H1 (cell line): ENCODE results near the gene AWAT2. TPM values are rescaled to one million over a fixed set of nuclear protein-coding genes. Genes with fewer than 3 reads are reported as not detected.

ENCODE experiments used
- CTCF ChIA-PET: fragments of 300-600 bp; sonication (Branson Sonifier 250); formaldehyde crosslinking; loops from one replicate; lab custom pipeline; 2021; ENCODE audit not compliant: partially characterized antibody; lab: Charles Lee
- POLR2A ChIA-PET: fragments of 300-600 bp; sonication (Branson Sonifier 250); formaldehyde crosslinking; loops from one replicate; lab custom pipeline; 2021; ENCODE audit warnings: inconsistent platforms; ENCODE audit not compliant: partially characterized antibody; lab: Charles Lee
- DNase-seq, 2 experiments: peaks; one replicate each; pipeline versions ENCODE4 v3.0.0 to v3.0.0-alpha.2; 2010 to 2022; ENCODE audit warnings: low spot score in 2 of 2, low read depth in 1 of 2, mixed read lengths in 1 of 2
- FAIRE-seq: peaks from 2 replicates; lab custom pipeline; 2011; peaks lifted over from hg19 to GRCh38; lab: Jason Lieb, UNC
- H2AFZ ChIP-seq: 2 replicates; pipeline ENCODE4 v1.8.1; 2012; ENCODE audit warnings: low read length, inconsistent platforms
- H2AK5ac ChIP-seq: 2 replicates; pipeline ENCODE4 v1.6.1; 2013; ENCODE audit warnings: low read depth, low read length
- H2BK120ac ChIP-seq: replicated peaks from 2 replicates; pipeline ENCODE3; 2013; ENCODE audit warnings: low read depth, low read length, inconsistent platforms
- H2BK12ac ChIP-seq: 2 replicates; pipeline ENCODE4 v1.6.1; 2013; ENCODE audit warnings: low read depth, low read length
- H2BK15ac ChIP-seq: 2 replicates; pipeline ENCODE4 v1.6.1; 2013; ENCODE audit warnings: low read length
- H2BK20ac ChIP-seq: 2 replicates; pipeline ENCODE4 v1.6.1; 2013; ENCODE audit warnings: low read length
- H2BK5ac ChIP-seq: 2 replicates; pipeline ENCODE4 v1.6.1; 2013; ENCODE audit warnings: low read depth, low read length
- H3K14ac ChIP-seq: 2 replicates; pipeline ENCODE4 v1.6.1; 2013; ENCODE audit warnings: inconsistent platforms; ENCODE audit not compliant: insufficient read length
- H3K18ac ChIP-seq: 2 replicates; pipeline ENCODE4 v1.6.1; 2013; ENCODE audit warnings: low read length; ENCODE audit errors: extremely low read depth
- H3K23ac ChIP-seq: 2 replicates; pipeline ENCODE4 v1.6.1; 2013; ENCODE audit warnings: inconsistent platforms; ENCODE audit not compliant: insufficient read length
- H3K23me2 ChIP-seq: 2 replicates; pipeline ENCODE4 v1.6.1; 2013; ENCODE audit warnings: low read depth, low read length
- H3K27ac ChIP-seq: 2 replicates; pipeline ENCODE4 v1.6.1; 2011; ENCODE audit warnings: low read depth, low read length, inconsistent platforms
- H3K27me3 ChIP-seq, 4 experiments: replicated peaks in 1 of 4; 1 replicate in 1 of 4; 2 replicates in 3 of 4; pipeline versions ENCODE4 v1.6.1 to v1.8.1; 2011 to 2013; ENCODE audit warnings: low read length in 3 of 4, mild to moderate bottlenecking in 3 of 4, inconsistent platforms in 2 of 4, mixed read lengths in 2 of 4, moderate library complexity in 1 of 4; ENCODE audit not compliant: control insufficient read depth in 3 of 4, insufficient read depth in 3 of 4; ENCODE audit errors: extremely low read depth in 1 of 4
- H3K36me3 ChIP-seq, 4 experiments: 2 replicates each; pipeline versions ENCODE4 v1.6.1 to v1.8.1; 2011 to 2013; ENCODE audit warnings: mild to moderate bottlenecking in 4 of 4, low read length in 3 of 4, moderate library complexity in 2 of 4, control low read depth in 1 of 4, inconsistent platforms in 1 of 4; ENCODE audit not compliant: insufficient read depth in 4 of 4, control insufficient read depth in 2 of 4
- H3K4ac ChIP-seq: replicated peaks from 2 replicates; pipeline ENCODE3; 2013; ENCODE audit warnings: low read length, low read depth, mixed read lengths, inconsistent platforms; ENCODE audit not compliant: insufficient read length
- H3K4me1 ChIP-seq, 4 experiments: replicated peaks in 1 of 4; 1 replicate in 1 of 4; 2 replicates in 3 of 4; pipeline versions ENCODE4 v1.6.1 to v1.8.1; 2011 to 2013; ENCODE audit warnings: low read length in 3 of 4, inconsistent platforms in 2 of 4, mixed read lengths in 1 of 4; ENCODE audit not compliant: insufficient read depth in 4 of 4, control insufficient read depth in 3 of 4
- H3K4me2 ChIP-seq, 2 experiments: 2 replicates each; pipeline versions ENCODE4 v1.6.1 to v1.8.1; 2011 to 2013; ENCODE audit warnings: low read depth in 2 of 2, low read length in 2 of 2, control low read depth in 1 of 2, inconsistent platforms in 1 of 2, mild to moderate bottlenecking in 1 of 2; ENCODE audit not compliant: insufficient read depth in 1 of 2
- H3K4me3 ChIP-seq, 4 experiments: fragments of 200-600, 300-600 bp in 1 of 4; sonication (generic), shearing (Covaris generic), sonication (Bioruptor Twin) in 1 of 4; 2 replicates each; pipeline versions ENCODE4 v1.5.1 to v1.8.1; 2011 to 2016; ENCODE audit warnings: low read length in 4 of 4, low read depth in 3 of 4, control low read depth in 2 of 4, inconsistent platforms in 2 of 4, mild to moderate bottlenecking in 2 of 4, mixed read lengths in 1 of 4, moderate library complexity in 1 of 4; ENCODE audit not compliant: insufficient read depth in 2 of 4; ENCODE audit errors: extremely low read depth in 1 of 4
- H3K56ac ChIP-seq: replicated peaks from 2 replicates; pipeline ENCODE3; 2013; ENCODE audit warnings: low read depth, mild to moderate bottlenecking, mixed read lengths, low read length, inconsistent platforms; ENCODE audit not compliant: insufficient read length
- H3K79me1 ChIP-seq: 2 replicates; pipeline ENCODE4 v1.6.1; 2013; ENCODE audit warnings: low read depth, low read length, control low read depth
- H3K79me2 ChIP-seq, 2 experiments: 2 replicates each; pipeline versions ENCODE4 v1.6.1 to v1.8.1; 2012 to 2013; ENCODE audit warnings: low read length in 2 of 2, mild to moderate bottlenecking in 2 of 2, inconsistent platforms in 1 of 2; ENCODE audit not compliant: insufficient read depth in 2 of 2, control insufficient read depth in 1 of 2
- H3K9ac ChIP-seq, 4 experiments: replicated peaks in 1 of 4; 1 replicate in 1 of 4; 2 replicates in 3 of 4; pipeline versions ENCODE4 v1.6.1 to v1.8.1; 2011 to 2013; ENCODE audit warnings: low read depth in 3 of 4, low read length in 3 of 4, control low read depth in 2 of 4, mild to moderate bottlenecking in 2 of 4, moderate library complexity in 2 of 4, inconsistent platforms in 1 of 4; ENCODE audit errors: extremely low read depth in 1 of 4
- H3K9me3 ChIP-seq, 2 experiments: 2 replicates each; pipeline versions ENCODE4 v1.6.1 to v1.8.1; 2012 to 2013; ENCODE audit warnings: mild to moderate bottlenecking in 2 of 2, moderate library complexity in 2 of 2, control low read depth in 1 of 2, inconsistent platforms in 1 of 2, low read depth in 1 of 2, low read length in 1 of 2, mixed read lengths in 1 of 2; ENCODE audit not compliant: insufficient read depth in 2 of 2
- H4K20me1 ChIP-seq, 2 experiments: replicated peaks in 1 of 2; 2 replicates each; pipeline versions ENCODE3 to v1.8.1; 2011 to 2013; ENCODE audit warnings: inconsistent platforms in 2 of 2, low read length in 2 of 2, mild to moderate bottlenecking in 1 of 2; ENCODE audit not compliant: insufficient read depth in 2 of 2, control insufficient read depth in 1 of 2
- H4K5ac ChIP-seq: 2 replicates; pipeline ENCODE4 v1.6.1; 2013; ENCODE audit warnings: low read length, low read depth, mixed read lengths, inconsistent platforms; ENCODE audit not compliant: insufficient read length
- H4K8ac ChIP-seq: 2 replicates; pipeline ENCODE4 v1.8.0; 2013; ENCODE audit warnings: mild to moderate bottlenecking, moderate library complexity, low read length, inconsistent platforms; ENCODE audit not compliant: insufficient read depth; ENCODE audit errors: extremely low read depth
- H4K91ac ChIP-seq: replicated peaks from 2 replicates; pipeline ENCODE3; 2013; ENCODE audit warnings: low read length, mixed read lengths, inconsistent platforms; ENCODE audit not compliant: insufficient read length
- CHD1 ChIP-seq: IDR thresholded peaks from 2 replicates; pipeline ENCODE4 v1.6.1; 2012; ENCODE audit warnings: low read depth, low read length, improper control_type of control experiment
- CHD2 ChIP-seq: IDR thresholded peaks from 2 replicates; pipeline ENCODE4 v1.6.1; 2012; ENCODE audit warnings: low read length, improper control_type of control experiment
- CTBP2 ChIP-seq: IDR thresholded peaks from 2 replicates; pipeline ENCODE4 v1.7.0; 2011; ENCODE audit warnings: borderline replicate concordance, mild to moderate bottlenecking, moderate library complexity, mixed read lengths, low read length; ENCODE audit not compliant: insufficient read depth, insufficient read length
- EGR1 ChIP-seq: IDR thresholded peaks from 2 replicates; pipeline ENCODE4 v1.6.1; 2011; ENCODE audit warnings: low read depth, low read length, borderline replicate concordance
- HDAC2 ChIP-seq, 2 experiments: fragments of 300-600 bp in 1 of 2; sonication (generic) in 1 of 2; IDR thresholded peaks; 2 replicates each; pipeline ENCODE4 v1.6.1; 2011 to 2012; ENCODE audit warnings: low read depth in 2 of 2, low read length in 2 of 2, mild to moderate bottlenecking in 2 of 2, moderate library complexity in 2 of 2, borderline replicate concordance in 1 of 2, inconsistent platforms in 1 of 2
- NANOG ChIP-seq: IDR thresholded peaks from 2 replicates; pipeline ENCODE4 v1.6.1; 2011; ENCODE audit warnings: low read length, low read depth, mild to moderate bottlenecking, inconsistent platforms; ENCODE audit not compliant: insufficient read depth, poor library complexity, severe bottlenecking
- NRF1 ChIP-seq: IDR thresholded peaks from 2 replicates; pipeline ENCODE4 v1.6.1; 2011; ENCODE audit warnings: mild to moderate bottlenecking, low read depth, low read length, improper control_type of control experiment
- PHF8 ChIP-seq: fragments of 200-600 bp; sonication (generic); conservative IDR thresholded peaks from 2 replicates; pipeline ENCODE4 v1.7.1; 2012; ENCODE audit warnings: low read depth, mild to moderate bottlenecking, inconsistent platforms, low read length, moderate library complexity
- POLR2AphosphoS5 ChIP-seq: IDR thresholded peaks from 2 replicates; pipeline ENCODE4 v1.6.1; 2011; ENCODE audit warnings: low read depth, low read length
- SIN3A ChIP-seq, 2 experiments: IDR thresholded peaks in 1 of 2; conservative IDR thresholded peaks in 1 of 2; 2 replicates each; pipeline ENCODE4 v1.6.1; 2011 to 2012; ENCODE audit warnings: low read length in 2 of 2, improper control_type of control experiment in 1 of 2, low read depth in 1 of 2, mild to moderate bottlenecking in 1 of 2
- TEAD4 ChIP-seq: IDR thresholded peaks from 2 replicates; pipeline ENCODE4 v1.6.1; 2012; ENCODE audit warnings: low read depth, low read length, inconsistent platforms, mixed read lengths
- YY1 ChIP-seq: IDR thresholded peaks from 2 replicates; pipeline ENCODE4 v1.6.1; 2011; ENCODE audit warnings: low read depth, mild to moderate bottlenecking, low read length
- polyA plus RNA-seq, 7 experiments: library from polyadenylated mRNA; depleted of rRNA in 3 of 7; stranded (reverse) in 5 of 7; unstranded in 2 of 7; fragments of >200 nt in 5 of 7; fragments of 200-250 nt in 2 of 7; gene quantifications; 1 replicate in 5 of 7; 2 replicates in 1 of 7; 4 replicates in 1 of 7; pipeline versions ENCODE4 v1.2.1 to v1.2.3, GENCODE V29; 2011 to 2013; ENCODE audit warnings: missing spikeins in 2 of 7, mixed read lengths in 2 of 7
- total RNA-seq: library from RNA; stranded (reverse); fragmentation: NEBNext Ultra II Directional; extraction: Animal tissue kit (Norgen Biotek cat#: 25700); gene quantifications from 2 replicates; pipeline ENCODE4 v1.2.1, GENCODE V29; 2021
- TF ChIP-seq, protein P1 (sequence below): IDR thresholded peaks from 2 replicates; pipeline ENCODE4 v1.6.1; 2012; ENCODE audit warnings: inconsistent platforms
- TF ChIP-seq, protein P2 (sequence below): IDR thresholded peaks from 2 replicates; pipeline ENCODE4 v1.6.1; 2011; ENCODE audit warnings: low read length, improper control_type of control experiment

Gene AWAT2
- total and polyA plus RNA-seq, 2 of the 8 experiments (the other 6 are each of a cell fraction or from before 2014, with no cell fraction given): not detected

DNA sequence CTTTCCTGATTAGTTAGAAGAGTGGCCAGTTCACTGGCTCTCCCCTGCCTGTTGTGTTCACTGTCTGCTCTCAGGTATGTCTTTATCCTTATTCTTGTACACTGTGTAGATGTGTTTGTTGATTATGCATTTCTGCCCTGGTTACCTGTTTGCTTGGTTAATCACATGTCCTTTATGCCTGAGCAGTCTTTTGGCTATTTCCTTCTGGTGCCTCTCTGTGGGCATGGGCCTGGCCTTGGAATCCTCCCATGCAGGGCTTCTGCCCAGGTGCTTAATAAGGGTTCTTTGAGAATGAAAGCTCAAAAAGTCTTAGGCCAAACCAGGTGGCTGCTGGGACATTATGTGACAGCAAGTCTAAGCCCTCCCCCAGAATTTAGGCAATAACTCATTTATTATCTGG, 39.0 kb upstream of the AWAT2 start:
- FAIRE-seq: no peak
- TF ChIP-seq NRF1: no peak
- TF ChIP-seq CTBP2: no peak
- TF ChIP-seq, protein P1, sequence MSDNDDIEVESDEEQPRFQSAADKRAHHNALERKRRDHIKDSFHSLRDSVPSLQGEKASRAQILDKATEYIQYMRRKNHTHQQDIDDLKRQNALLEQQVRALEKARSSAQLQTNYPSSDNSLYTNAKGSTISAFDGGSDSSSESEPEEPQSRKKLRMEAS: no peak
- TF ChIP-seq, protein P2, sequence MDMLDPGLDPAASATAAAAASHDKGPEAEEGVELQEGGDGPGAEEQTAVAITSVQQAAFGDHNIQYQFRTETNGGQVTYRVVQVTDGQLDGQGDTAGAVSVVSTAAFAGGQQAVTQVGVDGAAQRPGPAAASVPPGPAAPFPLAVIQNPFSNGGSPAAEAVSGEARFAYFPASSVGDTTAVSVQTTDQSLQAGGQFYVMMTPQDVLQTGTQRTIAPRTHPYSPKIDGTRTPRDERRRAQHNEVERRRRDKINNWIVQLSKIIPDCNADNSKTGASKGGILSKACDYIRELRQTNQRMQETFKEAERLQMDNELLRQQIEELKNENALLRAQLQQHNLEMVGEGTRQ: no peak
- no peak for TF ChIP-seq SIN3A (conservative IDR thresholded peaks at IDR 0.05 in 1 of 2, IDR thresholded peaks at IDR 0.05 in 1 of 2; ENCODE audit: low read depth in 1 of 2, low read length in 2 of 2)
- TF ChIP-seq CHD2: no peak
- TF ChIP-seq PHF8: no peak
- no peak for TF ChIP-seq TEAD4
- no peak for TF ChIP-seq HDAC2 (IDR thresholded peaks at IDR 0.05; ENCODE audit: borderline replicate concordance in 1 of 2, low read depth in 2 of 2, low read length in 2 of 2)
- no peak for TF ChIP-seq NANOG
- no peak for TF ChIP-seq POLR2AphosphoS5
- no peak for TF ChIP-seq YY1
- TF ChIP-seq CHD1: no peak
- TF ChIP-seq EGR1: no peak

More for the DNA sequence above, 39.0 kb upstream of the AWAT2 start:
- Histone ChIP-seq H3K27ac (no peak overlapping the region), H2BK120ac (no peak overlapping the region), H3K56ac (no peak overlapping the region), H4K5ac (no peak overlapping the region), H3K79me1 (no peaks in the 10 kb centered on the region), H4K91ac (no peak overlapping the region), H2BK20ac (no peak overlapping the region), H3K9me3 (no peaks in the 10 kb centered on the region), H3K4me3 (no peak overlapping the region), H2AFZ (no peak overlapping the region), H2BK5ac (no peak overlapping the region), H2BK15ac (no peak overlapping the region), H3K4me1 (no peaks in the 10 kb centered on the region), H3K23ac (no peak overlapping the region), H3K23me2 (no peaks in the 10 kb centered on the region), H3K27me3 (no peaks in the 10 kb centered on the region), H3K4ac (no peak overlapping the region), H3K36me3 (no peaks in the 10 kb centered on the region), H3K14ac (no peak overlapping the region), H4K20me1 (no peaks in the 10 kb centered on the region), H3K79me2 (no peaks in the 10 kb centered on the region), H2BK12ac (no peak overlapping the region), H3K18ac (no peak overlapping the region), H2AK5ac (no peak overlapping the region), H3K4me2 (no peak overlapping the region), H3K9ac (no peak overlapping the region), H4K8ac (no peak overlapping the region)
- ChIA-PET POLR2A (no interaction called here), CTCF (interaction anchor here (0.7 to 1.4 kb wide), 3 partner anchors 14 to 55 kb away, joined by 3 to 5 read pairs (median 3); no protein-coding TSS in a partner anchor)
- DNase-seq: no peak
